PC-9 (cell line): Measurements from ENCODE around the gene KCNT2.
"Not testable (repeated sequence)": the region's sequence is repeated elsewhere in the genome, so short reads cannot be mapped to it uniquely, and the experiment has no call there.

Source experiments
- EZH2 ChIP-seq: fragments of 200-600 bp; sonication (generic); IDR thresholded peaks from 2 replicates; pipeline ENCODE4 v1.8.0; 2017; ENCODE audit warnings: antibody characterized with exemption, low read depth
- TF ChIP-seq, protein P1 (sequence below): fragments of 200-600 bp; sonication (generic); conservative IDR thresholded peaks from 2 replicates; pipeline ENCODE4 v1.6.1; 2017; ENCODE audit warnings: mixed run types, antibody characterized with exemption, mild to moderate bottlenecking, moderate library complexity

DNA sequence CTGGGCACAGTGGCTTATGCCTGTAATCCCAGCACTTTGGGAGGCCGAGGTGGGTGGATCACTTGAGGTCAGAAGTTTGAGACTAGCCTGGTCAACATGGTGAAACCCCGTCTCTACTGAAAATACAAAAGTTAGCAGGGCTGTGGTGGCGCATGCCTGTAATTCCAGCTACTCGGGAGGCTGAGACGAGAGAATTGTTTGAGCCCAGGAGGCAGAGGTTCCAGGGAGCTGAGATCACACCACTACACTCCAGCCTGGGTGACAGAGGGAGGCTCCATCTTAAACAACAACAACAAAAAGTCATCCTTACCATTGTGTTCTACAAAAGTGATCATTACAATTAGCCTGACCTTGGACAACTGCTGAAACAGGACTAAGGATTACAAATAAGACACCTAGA, 31.1 kb upstream of the KCNT2 start:
- TF ChIP-seq, protein P1, sequence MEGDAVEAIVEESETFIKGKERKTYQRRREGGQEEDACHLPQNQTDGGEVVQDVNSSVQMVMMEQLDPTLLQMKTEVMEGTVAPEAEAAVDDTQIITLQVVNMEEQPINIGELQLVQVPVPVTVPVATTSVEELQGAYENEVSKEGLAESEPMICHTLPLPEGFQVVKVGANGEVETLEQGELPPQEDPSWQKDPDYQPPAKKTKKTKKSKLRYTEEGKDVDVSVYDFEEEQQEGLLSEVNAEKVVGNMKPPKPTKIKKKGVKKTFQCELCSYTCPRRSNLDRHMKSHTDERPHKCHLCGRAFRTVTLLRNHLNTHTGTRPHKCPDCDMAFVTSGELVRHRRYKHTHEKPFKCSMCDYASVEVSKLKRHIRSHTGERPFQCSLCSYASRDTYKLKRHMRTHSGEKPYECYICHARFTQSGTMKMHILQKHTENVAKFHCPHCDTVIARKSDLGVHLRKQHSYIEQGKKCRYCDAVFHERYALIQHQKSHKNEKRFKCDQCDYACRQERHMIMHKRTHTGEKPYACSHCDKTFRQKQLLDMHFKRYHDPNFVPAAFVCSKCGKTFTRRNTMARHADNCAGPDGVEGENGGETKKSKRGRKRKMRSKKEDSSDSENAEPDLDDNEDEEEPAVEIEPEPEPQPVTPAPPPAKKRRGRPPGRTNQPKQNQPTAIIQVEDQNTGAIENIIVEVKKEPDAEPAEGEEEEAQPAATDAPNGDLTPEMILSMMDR: not testable (repeated sequence)
- not testable (repeated sequence) for TF ChIP-seq EZH2
